Liver (tissue), 9 donors: ENCODE results near the gene SLC38A3. TPM values are rescaled to one million over a fixed set of nuclear protein-coding genes. Genes with fewer than 3 reads are reported as not detected.

Experiments used
- DNase-seq: peaks from one replicate; pipeline ENCODE4 v3.0.0-alpha.2; 2017; ENCODE audit warnings: low spot score
- H3K27ac ChIP-seq, 2 donors: one replicate each; pipeline ENCODE4 v1.7.0; 2013; ENCODE audit warnings: inconsistent platforms in 2 of 2, low read length in 2 of 2, control low read depth in 1 of 2, low read depth in 1 of 2, mild to moderate bottlenecking in 1 of 2
- H3K27me3 ChIP-seq, 4 donors: one replicate each; pipeline versions ENCODE4 v1.6.1 to v1.7.0; 2013; ENCODE audit warnings: low read length in 3 of 4, inconsistent platforms in 1 of 4, mild to moderate bottlenecking in 1 of 4, moderate library complexity in 1 of 4; ENCODE audit not compliant: control insufficient read depth in 4 of 4, insufficient read depth in 4 of 4
- H3K36me3 ChIP-seq, 4 donors: one replicate each; pipeline versions ENCODE4 v1.6.1 to v1.7.0; 2013; ENCODE audit warnings: low read length in 3 of 4, mild to moderate bottlenecking in 3 of 4, low read depth in 1 of 4, moderate library complexity in 1 of 4; ENCODE audit not compliant: control insufficient read depth in 4 of 4, insufficient read depth in 3 of 4
- H3K4me1 ChIP-seq, 4 donors: one replicate each; pipeline versions ENCODE4 v1.6.1 to v1.7.0; 2013; ENCODE audit warnings: low read length in 3 of 4, mild to moderate bottlenecking in 3 of 4, moderate library complexity in 1 of 4; ENCODE audit not compliant: control insufficient read depth in 4 of 4, insufficient read depth in 4 of 4
- H3K4me3 ChIP-seq, 3 donors: one replicate each; pipeline versions ENCODE4 v1.6.1 to v1.7.0; 2013; ENCODE audit warnings: low read length in 3 of 3, control low read depth in 1 of 3, low read depth in 1 of 3, mild to moderate bottlenecking in 1 of 3
- H3K9ac ChIP-seq, 2 donors: one replicate each; pipeline ENCODE4 v1.7.0; 2013; ENCODE audit warnings: low read length in 2 of 2, mild to moderate bottlenecking in 2 of 2, moderate library complexity in 2 of 2, control low read depth in 1 of 2, low read depth in 1 of 2
- H3K9me3 ChIP-seq, 4 donors: one replicate each; pipeline versions ENCODE4 v1.6.1 to v1.7.0; 2013; ENCODE audit warnings: low read length in 3 of 4; ENCODE audit not compliant: control insufficient read depth in 4 of 4
- CTCF ChIP-seq: fragments of 150-350 bp; IDR thresholded peaks from 2 replicates; pipeline ENCODE4 v1.5.1; 2017; ENCODE audit warnings: improper control_type of control experiment, low read depth, low read length; ENCODE audit not compliant: missing input control
- FOXA1 ChIP-seq: IDR thresholded peaks from 2 replicates; pipeline ENCODE4 v1.6.1; 2016; ENCODE audit warnings: antibody characterized with exemption
- FOXA2 ChIP-seq: IDR thresholded peaks from 2 replicates; pipeline ENCODE4 v1.6.1; 2016; ENCODE audit warnings: antibody characterized with exemption
- GABPA ChIP-seq, 2 donors: IDR thresholded peaks in 1 of 2; conservative IDR thresholded peaks in 1 of 2; 2 replicates each; pipeline ENCODE4 v1.6.1; 2016; ENCODE audit warnings: antibody characterized with exemption in 2 of 2, mild to moderate bottlenecking in 1 of 2, moderate library complexity in 1 of 2
- HNF4A ChIP-seq, 2 donors: conservative IDR thresholded peaks; 2 replicates each; pipeline ENCODE4 v1.6.1; 2016; ENCODE audit warnings: antibody characterized with exemption in 2 of 2, mild to moderate bottlenecking in 2 of 2
- HNF4G ChIP-seq: IDR thresholded peaks from 2 replicates; pipeline ENCODE4 v1.6.1; 2016; ENCODE audit warnings: antibody characterized with exemption
- JUND ChIP-seq, 2 donors: IDR thresholded peaks; 2 replicates each; pipeline ENCODE4 v1.6.1; 2016; ENCODE audit warnings: antibody characterized with exemption in 2 of 2
- MAX ChIP-seq: IDR thresholded peaks from 2 replicates; pipeline ENCODE4 v1.6.1; 2016; ENCODE audit warnings: antibody characterized with exemption
- NR2F2 ChIP-seq: IDR thresholded peaks from 2 replicates; pipeline ENCODE4 v1.6.1; 2016; ENCODE audit warnings: antibody characterized with exemption
- RAD21 ChIP-seq, 2 donors: IDR thresholded peaks; 2 replicates each; pipeline ENCODE4 v1.6.1; 2016; ENCODE audit warnings: antibody characterized with exemption in 2 of 2, mild to moderate bottlenecking in 2 of 2
- REST ChIP-seq: IDR thresholded peaks from 2 replicates; pipeline ENCODE4 v1.6.1; 2016; ENCODE audit warnings: antibody characterized with exemption, mild to moderate bottlenecking
- RXRA ChIP-seq, 2 donors: IDR thresholded peaks; 2 replicates each; pipeline ENCODE4 v1.6.1; 2017 to 2018; ENCODE audit warnings: antibody characterized with exemption in 2 of 2, mild to moderate bottlenecking in 1 of 2
- TAF1 ChIP-seq: conservative IDR thresholded peaks from 2 replicates; pipeline ENCODE4 v1.6.1; 2016; ENCODE audit warnings: antibody characterized with exemption, mild to moderate bottlenecking
- YY1 ChIP-seq: IDR thresholded peaks from 2 replicates; pipeline ENCODE4 v1.6.1; 2016; ENCODE audit warnings: antibody characterized with exemption, mild to moderate bottlenecking
- ZBTB33 ChIP-seq: IDR thresholded peaks from 2 replicates; pipeline ENCODE4 v1.6.1; 2016; ENCODE audit warnings: antibody characterized with exemption
- WGBS: extraction: QIAGEN DNeasy Blood & Tissue Kit; methylation state at CpG from one replicate; pipeline ENCODE4 v1.1.7; 2013; 5-methylcytosine and 5-hydroxymethylcytosine counted together
- polyA plus RNA-seq, 2 donors: library from polyadenylated mRNA; stranded (reverse) in 1 of 2; unstranded in 1 of 2; fragments of 200-250 nt in 1 of 2; fragments of >200 nt in 1 of 2; fragmentation: Nextera tagmentation in 1 of 2; extraction: Ambion mirVana in 1 of 2; gene quantifications; one replicate each; pipeline versions ENCODE4 v1.2.1 to v1.2.3, GENCODE V29; 2013 to 2015
- total RNA-seq, 2 donors: library from RNA; depleted of rRNA; stranded (reverse); fragments of >200 nt; gene quantifications; one replicate each; pipeline ENCODE4 v1.2.3, GENCODE V29; 2014
- TF ChIP-seq, protein P1 (sequence below): IDR thresholded peaks from 2 replicates; pipeline ENCODE4 v1.6.1; 2016; ENCODE audit warnings: antibody characterized with exemption
- donor health status: healthy.
- donor health status: healthy.
- donor health status: healthy.
- donor health status: healthy.
- donor health status: healthy.

SLC38A3 gene
- total and polyA plus RNA-seq, 4 donors: 98.1 to 180 (median 140) TPM

- no peak overlapping the region for H3K4me3 ChIP-seq
- peaks cover 12 to 23% (median 20%) of the 10 kb centered on the region in 4 donors for H3K36me3 ChIP-seq
- no peak overlapping the region for H3K9ac ChIP-seq
- H3K4me1 ChIP-seq: peaks cover 14 to 42% (median 27%) of the 10 kb centered on the region in 4 donors
- DNase-seq: no peak
- WGBS: 92% methylated on average over 20 of the region's 20 CpGs
- no peak for TF ChIP-seq REST
- no peak for TF ChIP-seq MAX
- no peak for TF ChIP-seq NR2F2
- TF ChIP-seq FOXA1: no peak
- TF ChIP-seq TAF1: no peak
- no peak for TF ChIP-seq HNF4G
- no peak for TF ChIP-seq FOXA2
- TF ChIP-seq, protein P1, sequence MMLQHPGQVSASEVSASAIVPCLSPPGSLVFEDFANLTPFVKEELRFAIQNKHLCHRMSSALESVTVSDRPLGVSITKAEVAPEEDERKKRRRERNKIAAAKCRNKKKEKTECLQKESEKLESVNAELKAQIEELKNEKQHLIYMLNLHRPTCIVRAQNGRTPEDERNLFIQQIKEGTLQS: no peak
- TF ChIP-seq GABPA (IDR thresholded peaks at IDR 0.05 in 1 of 2, conservative IDR thresholded peaks at IDR 0.05 in 1 of 2): no peak
- TF ChIP-seq ZBTB33: no peak
- no peak for TF ChIP-seq JUND (IDR thresholded peaks at IDR 0.05)
- TF ChIP-seq CTCF: peak; percentile 37
- peak; percentile 62 to 73 for TF ChIP-seq RAD21 (IDR thresholded peaks at IDR 0.05)
- TF ChIP-seq RXRA (IDR thresholded peaks at IDR 0.05): no peak
- TF ChIP-seq HNF4A (conservative IDR thresholded peaks at IDR 0.05): no peak
- no peak for TF ChIP-seq YY1
- no peaks in the 10 kb centered on the region for H3K27me3 ChIP-seq
- no peaks in the 10 kb centered on the region for H3K9me3 ChIP-seq
- H3K27ac ChIP-seq: no peak overlapping the region
Observed at GRCh38 chr3:50256978-50257890, 52.2 kb downstream of the SLC38A3 start.
